Measurements from ENCODE around the gene ALKBH5. TPM values are rescaled to one million over a fixed set of nuclear protein-coding genes. Genes with fewer than 3 reads are reported as not detected.

Gene ALKBH5
- total RNA-seq, 1 experiment from 2014 or later, result 94.5 TPM

GRCh38 chr17:18250708-18251107 is 67.1 kb downstream of the ALKBH5 start:
- no peak for ATAC-seq
- no peaks in the 10 kb centered on the region; the same call in 1 of the 2 replicates for H3K36me3 ChIP-seq (ENCODE audit: control insufficient read depth, insufficient read depth, low read length)
- H3K4me3 ChIP-seq (ENCODE audit: low read depth in 2 of 2, low read length in 2 of 2), result no peak overlapping the region
- intact Hi-C loops (cut with micrococcal nuclease; ENCODE audit: unreplicated experiment), result no loop called here
- BruUV-seq (replicated peaks), result no TSS peak
- DNase-seq (ENCODE audit: low read depth, low spot score), result no peak
- H3K9me3 ChIP-seq (ENCODE audit: control insufficient read depth, insufficient read depth, low read depth, low read length), result no peaks in the 10 kb centered on the region
- no peak for TF ChIP-seq CTCF (IDR thresholded peaks at IDR 0.05)
- TF ChIP-seq TCF7L2 (IDR thresholded peaks at IDR 0.05; ENCODE audit: low read depth, low read length), result no peak
- TF ChIP-seq, protein P1, sequence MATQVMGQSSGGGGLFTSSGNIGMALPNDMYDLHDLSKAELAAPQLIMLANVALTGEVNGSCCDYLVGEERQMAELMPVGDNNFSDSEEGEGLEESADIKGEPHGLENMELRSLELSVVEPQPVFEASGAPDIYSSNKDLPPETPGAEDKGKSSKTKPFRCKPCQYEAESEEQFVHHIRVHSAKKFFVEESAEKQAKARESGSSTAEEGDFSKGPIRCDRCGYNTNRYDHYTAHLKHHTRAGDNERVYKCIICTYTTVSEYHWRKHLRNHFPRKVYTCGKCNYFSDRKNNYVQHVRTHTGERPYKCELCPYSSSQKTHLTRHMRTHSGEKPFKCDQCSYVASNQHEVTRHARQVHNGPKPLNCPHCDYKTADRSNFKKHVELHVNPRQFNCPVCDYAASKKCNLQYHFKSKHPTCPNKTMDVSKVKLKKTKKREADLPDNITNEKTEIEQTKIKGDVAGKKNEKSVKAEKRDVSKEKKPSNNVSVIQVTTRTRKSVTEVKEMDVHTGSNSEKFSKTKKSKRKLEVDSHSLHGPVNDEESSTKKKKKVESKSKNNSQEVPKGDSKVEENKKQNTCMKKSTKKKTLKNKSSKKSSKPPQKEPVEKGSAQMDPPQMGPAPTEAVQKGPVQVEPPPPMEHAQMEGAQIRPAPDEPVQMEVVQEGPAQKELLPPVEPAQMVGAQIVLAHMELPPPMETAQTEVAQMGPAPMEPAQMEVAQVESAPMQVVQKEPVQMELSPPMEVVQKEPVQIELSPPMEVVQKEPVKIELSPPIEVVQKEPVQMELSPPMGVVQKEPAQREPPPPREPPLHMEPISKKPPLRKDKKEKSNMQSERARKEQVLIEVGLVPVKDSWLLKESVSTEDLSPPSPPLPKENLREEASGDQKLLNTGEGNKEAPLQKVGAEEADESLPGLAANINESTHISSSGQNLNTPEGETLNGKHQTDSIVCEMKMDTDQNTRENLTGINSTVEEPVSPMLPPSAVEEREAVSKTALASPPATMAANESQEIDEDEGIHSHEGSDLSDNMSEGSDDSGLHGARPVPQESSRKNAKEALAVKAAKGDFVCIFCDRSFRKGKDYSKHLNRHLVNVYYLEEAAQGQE (IDR thresholded peaks at IDR 0.05; ENCODE audit: insufficient read depth in 1 of 2, low read depth in 2 of 2, low read length in 1 of 2), result no peak
- TF ChIP-seq POLR2AphosphoS5 (IDR thresholded peaks at IDR 0.05; ENCODE audit: low read depth, low read length), result no peak
- TF ChIP-seq SIN3A (IDR thresholded peaks at IDR 0.05; ENCODE audit: borderline replicate concordance, insufficient read depth, low read depth, low read length), result no peak
- no peak overlapping the region for H3K27ac ChIP-seq (ENCODE audit: low read length)
- in situ Hi-C loops (cut with HindIII; ENCODE audit: low pct_unique_long_range_greater_than_20kb, low sequenced_read_pairs), result no loop called here
- POLR2A ChIA-PET, result no interaction called here
- no peaks in the 10 kb centered on the region for H3K4me1 ChIP-seq (ENCODE audit: control insufficient read depth, insufficient read depth, low read length)
- CTCF ChIA-PET, result no interaction called here
- H3K27me3 ChIP-seq (ENCODE audit: control insufficient read depth, insufficient read depth, low read length), result no peaks in the 10 kb centered on the region

GRCh38 chr17:18251204-18251603 is 67.6 kb downstream of the ALKBH5 start:
- Histone ChIP-seq H3K27me3 (ENCODE audit: control insufficient read depth, insufficient read depth, low read length) (no peaks in the 10 kb centered on the region), H3K4me1 (ENCODE audit: control insufficient read depth, insufficient read depth, low read length) (no peaks in the 10 kb centered on the region), H3K27ac (ENCODE audit: low read length) (no peak overlapping the region), H3K4me3 (ENCODE audit: low read depth in 2 of 2, low read length in 2 of 2) (no peak overlapping the region), H3K9me3 (ENCODE audit: control insufficient read depth, insufficient read depth, low read depth, low read length) (no peaks in the 10 kb centered on the region), H3K36me3 (ENCODE audit: control insufficient read depth, insufficient read depth, low read length) (no peaks in the 10 kb centered on the region; the same call in 1 of the 2 replicates)
- in situ Hi-C loops (cut with HindIII; ENCODE audit: low pct_unique_long_range_greater_than_20kb, low sequenced_read_pairs) (no loop called here), intact Hi-C loops (cut with micrococcal nuclease; ENCODE audit: unreplicated experiment) (no loop called here)
- no peak for TF ChIP-seq POLR2AphosphoS5 (IDR thresholded peaks at IDR 0.05; ENCODE audit: low read depth, low read length)
- TF ChIP-seq, protein P1 (IDR thresholded peaks at IDR 0.05; ENCODE audit: insufficient read depth in 1 of 2, low read depth in 2 of 2, low read length in 1 of 2), result no peak
- no peak for TF ChIP-seq CTCF (IDR thresholded peaks at IDR 0.05)
- TF ChIP-seq TCF7L2 (IDR thresholded peaks at IDR 0.05; ENCODE audit: low read depth, low read length), result no peak
- no peak for TF ChIP-seq SIN3A (IDR thresholded peaks at IDR 0.05; ENCODE audit: borderline replicate concordance, insufficient read depth, low read depth, low read length)
- DNase-seq (ENCODE audit: low read depth, low spot score), result no peak
- BruUV-seq (replicated peaks), result no TSS peak
- no peak for ATAC-seq
- POLR2A ChIA-PET, result no interaction called here
- CTCF ChIA-PET, result no interaction called here
